Measurements from ENCODE around the gene MRPL51. TPM values are rescaled to one million over a fixed set of nuclear protein-coding genes. Genes with fewer than 3 reads are reported as not detected.
"Not testable (repeated sequence)": the region's sequence is repeated elsewhere in the genome, so short reads cannot be mapped to it uniquely, and the experiment has no call there.

The MRPL51 gene
- total RNA-seq, 1 donor from 2014 or later = 134 TPM

- peak; percentile 78 for DNase-seq (ENCODE audit: low spot score)
These were observed 39.2 kb upstream of the MRPL51 start for GRCh38 chr12:6532051-6532926.

GRCh38 chr12:6530576-6531260, 37.7 kb upstream of the MRPL51 start:
- DNase-seq (ENCODE audit: low spot score) = no peak

DNA sequence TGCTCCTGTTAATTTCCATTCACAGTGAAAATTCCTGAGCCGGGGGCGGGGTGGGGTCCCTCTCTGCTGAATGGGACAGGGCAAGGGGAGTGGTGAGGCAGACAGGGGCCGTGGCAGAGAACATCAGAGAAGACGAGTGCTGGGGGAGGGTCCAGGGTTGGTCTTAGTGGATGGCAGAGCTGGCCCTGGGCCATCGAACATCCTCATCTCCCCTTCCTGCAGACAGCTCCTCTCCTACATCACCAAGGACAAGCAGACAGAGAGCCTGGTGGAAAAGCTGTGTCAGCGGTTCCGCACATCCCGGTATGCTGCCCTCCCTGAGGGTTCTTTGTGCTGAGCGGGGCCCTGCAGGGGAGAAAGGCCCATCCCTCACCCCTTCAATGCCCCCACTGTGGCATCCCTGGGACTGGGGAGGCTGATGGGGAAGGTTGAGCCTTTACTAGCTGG, 36.3 kb upstream of the MRPL51 start:
- DNase-seq (ENCODE audit: low spot score) = no peak

GRCh38 chr12:6528539-6529235, 35.6 kb upstream of the MRPL51 start:
- no peak for DNase-seq (ENCODE audit: low spot score)

GRCh38 chr12:6527711-6528110, 34.6 kb upstream of the MRPL51 start:
- DNase-seq (ENCODE audit: low spot score) = no peak

DNA sequence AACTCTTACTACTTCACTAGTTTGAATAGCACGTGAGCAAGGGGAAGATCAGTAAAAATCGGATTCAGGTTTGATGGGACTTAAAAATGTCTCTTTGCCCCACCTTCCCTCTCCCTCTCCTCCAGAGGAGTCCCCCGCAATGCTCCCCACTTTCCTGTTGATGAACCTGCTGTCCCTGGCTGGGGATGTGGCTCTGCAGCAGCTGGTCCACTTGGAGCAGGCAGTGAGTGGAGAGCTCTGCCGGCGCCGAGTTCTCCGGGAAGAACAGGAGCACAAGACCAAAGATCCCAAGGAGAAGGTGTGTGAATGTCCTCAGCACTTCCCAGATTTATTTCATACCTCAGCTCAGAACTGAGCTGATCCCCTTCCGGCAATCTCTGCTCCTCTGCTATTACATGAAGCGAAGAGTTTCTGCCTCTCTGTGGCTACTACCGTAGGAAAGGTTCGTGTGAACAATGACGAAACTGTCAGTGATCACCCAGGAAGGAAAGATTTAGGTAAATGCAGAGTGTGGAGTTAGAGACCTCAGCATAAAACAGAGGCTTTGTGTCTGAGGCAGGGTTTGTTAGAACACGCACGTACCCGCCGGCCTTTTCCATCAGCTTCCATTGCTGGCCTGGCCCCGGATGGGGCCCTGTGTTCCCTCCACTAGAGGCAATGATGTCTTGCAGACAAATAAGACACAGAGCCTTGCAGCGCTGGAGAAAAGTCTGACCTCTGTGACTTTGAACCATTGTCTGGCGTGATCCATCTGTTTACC, 33.9 kb upstream of the MRPL51 start:
- DNase-seq (ENCODE audit: low spot score) = no peak

DNA sequence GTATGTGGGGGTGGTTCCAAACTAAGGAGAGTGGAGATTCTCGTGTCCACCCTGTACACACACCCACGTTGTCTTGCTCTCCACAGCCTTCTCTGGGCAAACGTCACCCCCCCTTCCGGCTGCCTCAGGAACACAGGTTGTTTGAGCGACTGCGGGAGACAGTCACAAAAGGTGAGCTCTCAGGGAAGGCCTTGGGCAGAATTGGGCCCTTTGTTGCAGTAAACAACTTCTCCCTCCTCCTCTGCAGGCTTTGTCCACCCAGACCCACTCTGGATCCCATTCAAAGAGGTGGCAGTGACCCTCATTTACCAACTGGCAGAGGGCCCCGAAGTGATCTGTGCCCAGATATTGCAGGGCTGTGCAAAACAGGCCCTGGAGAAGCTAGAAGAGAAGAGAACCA, 33.1 kb upstream of the MRPL51 start:
- no peak for DNase-seq (ENCODE audit: low spot score)

DNA sequence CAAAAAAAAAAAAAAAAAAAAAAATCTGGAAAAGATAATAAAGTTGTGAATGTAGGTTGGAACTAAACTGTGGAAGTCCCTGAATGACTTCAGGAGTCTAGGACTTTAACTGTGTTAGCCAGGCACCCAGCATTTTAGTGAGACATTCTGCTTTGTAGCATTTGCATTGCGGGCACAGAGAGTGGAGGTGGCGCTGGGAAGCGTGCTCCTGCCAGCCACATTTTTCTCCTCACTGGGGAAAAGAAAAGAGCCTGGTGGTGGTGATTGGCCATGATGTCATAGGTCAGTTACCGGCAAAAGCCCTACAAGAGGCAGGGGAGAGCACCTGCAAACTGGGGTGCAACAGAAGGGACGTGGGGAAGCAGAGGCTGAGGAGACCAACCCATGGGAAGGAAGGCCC, 31.6 kb upstream of the MRPL51 start:
- DNase-seq (ENCODE audit: low spot score) = no peak

- no peak for DNase-seq (ENCODE audit: low spot score)
These were observed 30.6 kb upstream of the MRPL51 start for GRCh38 chr12:6523708-6524107.

- no peak for DNase-seq (ENCODE audit: low spot score)
These were observed 29.1 kb upstream of the MRPL51 start for GRCh38 chr12:6522193-6522592.

- DNase-seq (ENCODE audit: low spot score) = no peak
These were observed 27.1 kb upstream of the MRPL51 start for GRCh38 chr12:6520186-6520585.

- DNase-seq (ENCODE audit: low spot score) = no peak
These were observed 15.0 kb upstream of the MRPL51 start for GRCh38 chr12:6508087-6508486.

- DNase-seq (ENCODE audit: low spot score) = no peak
These were observed 14.3 kb upstream of the MRPL51 start for GRCh38 chr12:6507102-6507998.

GRCh38 chr12:6500466-6500865, 7.4 kb upstream of the MRPL51 start:
- no peak for DNase-seq (ENCODE audit: low spot score)

- not testable (repeated sequence) for DNase-seq (ENCODE audit: low spot score)
These were observed 4.2 kb upstream of the MRPL51 start for GRCh38 chr12:6497291-6497690.

DNA sequence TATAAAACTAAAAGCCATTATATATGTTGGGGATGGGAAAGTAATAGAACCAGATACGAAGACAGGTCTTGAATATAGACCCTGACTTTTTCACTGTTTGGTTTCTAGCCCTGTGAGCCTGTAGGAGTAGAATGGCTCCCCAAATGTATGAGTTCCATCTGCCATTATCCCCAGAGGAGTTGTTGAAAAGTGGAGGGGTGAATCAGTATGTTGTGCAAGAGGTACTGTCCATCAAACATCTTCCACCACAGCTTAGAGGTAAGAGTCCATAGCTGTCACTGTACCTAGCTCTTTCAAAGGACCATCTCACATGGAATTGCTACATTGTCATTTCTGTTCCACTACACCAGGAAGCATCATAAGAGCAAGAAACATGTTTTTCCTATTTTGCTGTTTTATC, 1.9 kb upstream of the MRPL51 start:
- DNase-seq (ENCODE audit: low spot score) = no peak

DNA sequence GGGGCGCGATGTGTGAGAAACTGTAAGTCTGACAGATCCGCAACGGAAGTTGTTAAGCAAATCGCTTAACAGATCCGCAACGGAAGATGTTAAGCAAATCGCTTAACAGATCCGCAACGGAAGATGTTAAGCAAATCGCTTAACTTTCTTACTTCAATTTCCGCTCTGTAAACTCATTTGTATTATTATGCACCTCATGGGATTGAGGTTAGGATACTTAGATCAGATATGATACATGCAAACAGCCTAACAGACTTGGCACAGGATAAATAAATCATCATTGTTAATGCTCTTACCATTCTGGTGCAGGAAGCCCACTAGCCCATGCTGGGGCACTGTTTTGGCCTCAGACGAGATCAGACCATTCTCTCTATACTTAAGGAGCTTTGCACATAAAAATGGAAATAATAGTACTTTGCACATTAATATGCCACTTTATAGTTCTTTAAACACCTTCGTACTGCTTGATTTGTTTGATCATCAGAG, 1.2 kb upstream of the MRPL51 start:
- no peak for DNase-seq (ENCODE audit: low spot score)

- peak; percentile 97 for DNase-seq (ENCODE audit: low spot score)
These were observed 615 bp upstream of the MRPL51 start, which contains the start of gene NCAPD2 for GRCh38 chr12:6493497-6494257. TSS of gene NCAPD2 (plus strand) at chr12:6494102. CDS start at chr12:6495099, 997 bp downstream.

GRCh38 chr12:6490673-6491072, 2.4 kb downstream of the MRPL51 start:
- DNase-seq (ENCODE audit: low spot score) = not testable (repeated sequence)

DNA sequence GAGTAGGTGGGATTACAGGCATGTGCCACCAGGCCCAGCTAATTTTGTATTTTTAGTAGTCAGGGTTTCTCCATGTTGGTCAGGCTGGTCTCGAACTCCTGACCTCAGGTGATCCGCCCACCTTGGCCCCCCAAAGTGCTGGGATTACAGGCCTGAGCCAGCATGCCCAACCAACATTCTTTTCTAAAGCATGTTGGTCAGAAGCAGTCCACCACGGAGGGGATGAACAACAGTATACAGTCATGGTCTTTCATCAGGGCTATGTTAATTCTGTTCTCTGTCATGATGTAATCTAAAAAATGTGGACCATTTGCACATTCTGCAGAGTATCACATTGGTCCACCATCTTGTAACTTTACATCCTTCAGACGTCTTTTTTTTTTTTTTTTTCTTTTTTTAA, 3.6 kb downstream of the MRPL51 start:
- no peak for DNase-seq (ENCODE audit: low spot score)
